NB4 (cell line): ENCODE data around the gene PHACTR3.

Experiments
- DNase-seq: peaks from one replicate; pipeline ENCODE4 v3.0.0; 2010; ENCODE audit warnings: low read depth
- H3K4me3 ChIP-seq: one replicate; pipeline ENCODE4 v1.5.1; 2011; ENCODE audit warnings: mild to moderate bottlenecking, low read depth, low read length, moderate library complexity
- CTCF ChIP-seq: IDR thresholded peaks from one replicate; pipeline ENCODE4 v1.5.1; 2012; ENCODE audit warnings: low read depth, low read length
- MAX ChIP-seq: IDR thresholded peaks from 2 replicates; pipeline ENCODE4 v1.6.1; 2011; ENCODE audit warnings: low read depth, low read length
- MYC ChIP-seq: IDR thresholded peaks from 2 replicates; pipeline ENCODE4 v1.6.1; 2011; ENCODE audit warnings: low read depth, low read length
- POLR2A ChIP-seq: IDR thresholded peaks from 2 replicates; pipeline ENCODE4 v1.6.1; 2011; ENCODE audit warnings: mild to moderate bottlenecking; ENCODE audit not compliant: insufficient read length; ENCODE audit errors: extremely low read depth

The PHACTR3 gene

GRCh38 chr20:59785986-59786795, 181.9 kb downstream of the PHACTR3 start:
- TF ChIP-seq MYC (no peak), POLR2A (no peak), MAX (no peak), CTCF (no peak)
- no peak overlapping the region for H3K4me3 ChIP-seq
- peak; percentile 23 for DNase-seq

- DNase-seq, result peak; percentile 72
Measured at GRCh38 chr20:59786801-59787537, 182.6 kb downstream of the PHACTR3 start.

GRCh38 chr20:59787538-59787890, 183.2 kb downstream of the PHACTR3 start:
- no peak overlapping the region for H3K4me3 ChIP-seq
- no peak for DNase-seq
- TF ChIP-seq POLR2A, result no peak

More at GRCh38 chr20:59786801-59787537, 182.6 kb downstream of the PHACTR3 start:
- H3K4me3 ChIP-seq, result no peak overlapping the region
- TF ChIP-seq CTCF (no peak), MAX (peak; percentile 39; the same call in 1 of the 2 replicates), POLR2A (no peak), MYC (0 out of 2 replicates have a peak, but pooled peaks have one; percentile 13)

- DNase-seq, result no peak
- no peak overlapping the region for H3K4me3 ChIP-seq
- TF ChIP-seq MAX (no peak), POLR2A (no peak), MYC (no peak), CTCF (no peak)
Measured at GRCh38 chr20:59788196-59788735, 183.9 kb downstream of the PHACTR3 start.

- DNase-seq, result no peak
- TF ChIP-seq CTCF (no peak), MAX (no peak), POLR2A (no peak), MYC (no peak)
Measured at GRCh38 chr20:59788811-59789397, 184.6 kb downstream of the PHACTR3 start.

More at GRCh38 chr20:59788811-59789397, 184.6 kb downstream of the PHACTR3 start:
- H3K4me3 ChIP-seq, result no peak overlapping the region
